Measurements from ENCODE around the gene HSFX3. TPM values are rescaled to one million over a fixed set of nuclear protein-coding genes. Genes with fewer than 3 reads are reported as not detected.
"Not testable (repeated sequence)": the region's sequence is repeated elsewhere in the genome, so short reads cannot be mapped to it uniquely, and the experiment has no call there.

HSFX3 gene
- total RNA-seq, 1 donor from 2014 or later, result not detected

- peak overlapping the region; percentile 80 for H3K4me2 ChIP-seq
- H4K20me1 ChIP-seq (ENCODE audit: low read depth), result no peaks in the 10 kb centered on the region
- Mint-ChIP-seq H3K4me1 (peaks cover 4% of the 10 kb centered on the region), H3K36me3 (peaks cover 2% of the 10 kb centered on the region), H3K4me3 (peak overlapping the region; percentile 91), H3K27me3 (ENCODE audit: insufficient read depth, low read depth) (peaks cover 2% of the 10 kb centered on the region), H3K27ac (peak overlapping the region; percentile 92), H3K9me3 (peaks cover 8% of the 10 kb centered on the region)
- no peak overlapping the region for H3K27ac ChIP-seq
- no peaks in the 10 kb centered on the region for H3K36me3 ChIP-seq
- no peaks in the 10 kb centered on the region for H3K27me3 ChIP-seq
- H3F3A ChIP-seq (ENCODE audit: low read depth), result peaks cover 8% of the 10 kb centered on the region
- peak; percentile 95 for DNase-seq (ENCODE audit: low spot score)
- H3K9ac ChIP-seq, result no peak overlapping the region
- H3K4me1 ChIP-seq, result no peaks in the 10 kb centered on the region
- no peaks in the 10 kb centered on the region for H3K79me2 ChIP-seq (ENCODE audit: low read depth)
- no peak for TF ChIP-seq EZH2 (IDR thresholded peaks at IDR 0.05)
- H2AFZ ChIP-seq (replicated peaks), result peak overlapping the region; percentile 17
- peak overlapping the region; percentile 61 for H3K4me3 ChIP-seq
- no peaks in the 10 kb centered on the region for H3K9me3 ChIP-seq (ENCODE audit: low read depth)
Measured at GRCh38 chrX:149540131-149540620, 9.5 kb downstream of the HSFX3 start.

DNA sequence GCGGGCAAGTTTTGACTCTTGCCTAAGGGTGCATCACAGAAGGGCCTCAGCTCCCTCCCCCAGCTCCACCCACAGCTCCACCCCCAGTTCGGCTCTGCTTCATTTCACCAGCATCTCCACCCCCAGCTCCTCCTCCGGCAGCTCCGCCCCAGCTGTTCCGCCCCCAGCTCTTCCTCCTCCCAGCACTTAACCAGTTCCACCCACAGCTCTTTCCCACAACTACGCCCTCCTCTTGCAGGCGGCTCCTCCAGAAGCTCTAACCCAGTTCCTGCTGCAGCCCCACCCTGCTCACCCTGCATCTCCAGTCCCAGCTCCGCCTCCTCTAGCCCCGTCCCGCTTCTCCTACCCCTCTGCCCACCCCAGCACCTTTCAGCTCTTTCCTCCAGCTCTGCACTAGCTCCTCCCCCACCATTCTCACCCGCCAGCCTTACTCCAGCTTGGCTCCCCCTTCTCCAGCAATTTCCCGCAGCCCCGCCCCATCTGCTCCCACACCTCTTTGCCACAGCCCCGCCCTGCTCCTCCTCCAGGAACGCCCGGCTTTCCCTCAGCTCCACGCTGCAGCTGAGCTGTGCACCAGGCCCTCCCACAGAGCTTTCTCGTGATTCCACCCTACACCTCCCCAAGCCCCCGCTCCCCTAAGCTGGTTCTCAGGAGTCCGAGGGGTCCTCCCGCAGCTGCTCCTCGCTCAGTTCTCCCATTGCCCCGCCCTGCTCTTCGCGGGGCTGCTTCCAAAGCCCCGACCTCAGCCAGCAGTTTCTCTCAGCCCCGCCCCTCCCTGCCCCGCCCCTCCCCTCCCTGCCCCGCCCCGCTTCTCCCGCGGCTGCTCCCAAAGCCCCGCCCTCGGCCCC, 10.2 kb downstream of the HSFX3 start:
- peaks cover 8% of the 10 kb centered on the region for H3K9me3 Mint-ChIP-seq
- Histone ChIP-seq H3K4me3 (peak overlapping the region; percentile 65), H3K27me3 (no peaks in the 10 kb centered on the region), H3K9ac (no peak overlapping the region), H3K4me1 (no peaks in the 10 kb centered on the region), H3K27ac (no peak overlapping the region), H3K79me2 (ENCODE audit: low read depth) (no peaks in the 10 kb centered on the region), H4K20me1 (ENCODE audit: low read depth) (no peaks in the 10 kb centered on the region), H3K9me3 (ENCODE audit: low read depth) (no peaks in the 10 kb centered on the region), H3K4me2 (peak overlapping the region; percentile 63), H2AFZ (replicated peaks) (no peak overlapping the region), H3K36me3 (no peaks in the 10 kb centered on the region), H3F3A (ENCODE audit: low read depth) (peaks cover 8% of the 10 kb centered on the region)
- H3K36me3 Mint-ChIP-seq, result peaks cover 2% of the 10 kb centered on the region
- peak overlapping the region; percentile 67 for H3K27ac Mint-ChIP-seq
- peak; percentile 91 for DNase-seq (ENCODE audit: low spot score)
- peaks cover 4% of the 10 kb centered on the region for H3K4me1 Mint-ChIP-seq
- H3K4me3 Mint-ChIP-seq, result peak overlapping the region; percentile 84
- H3K27me3 Mint-ChIP-seq (ENCODE audit: insufficient read depth, low read depth), result no peaks in the 10 kb centered on the region
- TF ChIP-seq EZH2phosphoT487 (IDR thresholded peaks at IDR 0.05) (no peak), EZH2 (IDR thresholded peaks at IDR 0.05) (no peak), CTCF (IDR thresholded peaks at IDR 0.05) (no peak)

GRCh38 chrX:149537474-149537873, 12.2 kb downstream of the HSFX3 start:
- H3K4me1 ChIP-seq; H3K79me2 ChIP-seq (ENCODE audit: low read depth); H3K9me3 Mint-ChIP-seq; H2AFZ ChIP-seq (replicated peaks); H3K27ac ChIP-seq; DNase-seq (ENCODE audit: low spot score); H3F3A ChIP-seq (ENCODE audit: low read depth); H3K27me3 Mint-ChIP-seq (ENCODE audit: insufficient read depth, low read depth); H3K4me3 Mint-ChIP-seq; H3K36me3 ChIP-seq; H3K4me2 ChIP-seq; H3K27ac Mint-ChIP-seq; H3K27me3 ChIP-seq; H3K36me3 Mint-ChIP-seq; H3K4me1 Mint-ChIP-seq; H3K4me3 ChIP-seq; H3K9me3 ChIP-seq (ENCODE audit: low read depth); H4K20me1 ChIP-seq (ENCODE audit: low read depth); H3K9ac ChIP-seq: not testable (repeated sequence)

- not testable (repeated sequence) for H4K20me1 ChIP-seq (ENCODE audit: low read depth); H3K4me1 Mint-ChIP-seq; H3K27me3 Mint-ChIP-seq (ENCODE audit: insufficient read depth, low read depth); H3K9ac ChIP-seq; H3K36me3 ChIP-seq; H3K4me3 Mint-ChIP-seq; DNase-seq (ENCODE audit: low spot score); H3K4me2 ChIP-seq; H3K27ac ChIP-seq; H3K27ac Mint-ChIP-seq; H3F3A ChIP-seq (ENCODE audit: low read depth); H3K79me2 ChIP-seq (ENCODE audit: low read depth); H3K9me3 Mint-ChIP-seq; H3K4me3 ChIP-seq; H3K9me3 ChIP-seq (ENCODE audit: low read depth); H3K27me3 ChIP-seq; H3K4me1 ChIP-seq; H3K36me3 Mint-ChIP-seq; H2AFZ ChIP-seq (replicated peaks)
Measured at GRCh38 chrX:149534926-149535602, 14.7 kb downstream of the HSFX3 start.

DNA sequence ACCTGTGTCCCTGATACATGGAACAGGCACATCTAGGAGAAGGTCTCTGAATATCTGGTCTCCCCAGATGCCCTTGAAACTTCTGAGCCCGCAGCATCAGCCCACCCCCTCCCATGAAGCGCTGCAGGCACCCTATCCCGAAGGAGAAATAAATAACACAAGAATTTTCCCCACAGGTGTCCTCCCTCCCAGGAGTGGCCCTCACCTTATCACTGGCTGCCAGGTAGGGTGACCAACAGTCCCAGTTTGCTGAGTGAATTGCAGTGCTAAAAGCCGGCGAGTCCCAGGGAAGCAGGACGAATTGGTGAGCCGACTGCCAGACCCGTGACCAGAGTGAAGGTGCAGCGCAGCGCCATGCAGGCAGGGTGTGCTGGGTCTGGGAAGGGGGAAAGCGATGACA, 15.7 kb downstream of the HSFX3 start:
- H3K36me3 Mint-ChIP-seq; H3K79me2 ChIP-seq (ENCODE audit: low read depth); H4K20me1 ChIP-seq (ENCODE audit: low read depth); H2AFZ ChIP-seq (replicated peaks); H3K9ac ChIP-seq; H3K9me3 ChIP-seq (ENCODE audit: low read depth); H3K4me1 Mint-ChIP-seq; DNase-seq (ENCODE audit: low spot score); H3K27me3 ChIP-seq; H3K27ac ChIP-seq; H3K27me3 Mint-ChIP-seq (ENCODE audit: insufficient read depth, low read depth); H3K27ac Mint-ChIP-seq; H3K36me3 ChIP-seq; H3K4me2 ChIP-seq; H3K4me1 ChIP-seq; H3K4me3 Mint-ChIP-seq; H3K9me3 Mint-ChIP-seq; H3K4me3 ChIP-seq; H3F3A ChIP-seq (ENCODE audit: low read depth): not testable (repeated sequence)

DNA sequence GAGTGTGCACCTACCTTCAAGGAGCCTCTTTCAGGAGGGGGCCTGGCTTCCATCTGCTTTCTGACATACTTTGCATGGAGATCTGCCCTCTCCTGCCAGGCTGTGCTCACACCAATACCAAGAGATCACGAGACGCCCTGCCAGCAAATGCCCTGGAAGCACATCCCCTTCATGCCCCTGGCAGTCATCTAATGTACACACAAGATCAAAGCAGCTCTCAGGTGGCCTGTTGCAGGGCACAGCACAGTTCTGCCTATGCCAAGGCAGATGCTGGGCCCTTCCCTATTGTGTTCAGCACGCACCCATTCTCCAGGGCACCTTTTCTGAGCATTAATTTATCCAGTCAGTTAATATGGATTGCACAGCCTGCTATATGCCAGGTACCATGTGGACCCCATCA, 16.9 kb downstream of the HSFX3 start:
- H3K9ac ChIP-seq; H3K9me3 ChIP-seq (ENCODE audit: low read depth); H3K27me3 Mint-ChIP-seq (ENCODE audit: insufficient read depth, low read depth); H3K36me3 ChIP-seq; H3K79me2 ChIP-seq (ENCODE audit: low read depth); H3K27me3 ChIP-seq; H3K27ac ChIP-seq; H3K4me3 ChIP-seq; H3K4me2 ChIP-seq; H3K4me1 ChIP-seq; H4K20me1 ChIP-seq (ENCODE audit: low read depth); H3K27ac Mint-ChIP-seq; DNase-seq (ENCODE audit: low spot score); H3K9me3 Mint-ChIP-seq; H3K4me3 Mint-ChIP-seq; H3K36me3 Mint-ChIP-seq; H2AFZ ChIP-seq (replicated peaks); H3F3A ChIP-seq (ENCODE audit: low read depth); H3K4me1 Mint-ChIP-seq: not testable (repeated sequence)
